HL-60 (cell line): ENCODE data around the gene LRRTM4.

Source experiments
- POLR2AphosphoS5 ChIP-seq: IDR thresholded peaks from 2 replicates; pipeline ENCODE4 v1.6.1; 2012; ENCODE audit warnings: low read depth
- REST ChIP-seq: IDR thresholded peaks from 2 replicates; pipeline ENCODE4 v1.6.1; 2012; ENCODE audit warnings: low read depth; ENCODE audit not compliant: insufficient replicate concordance
- TF ChIP-seq, protein P1 (sequence below): IDR thresholded peaks from one replicate; pipeline ENCODE4 v1.5.1; 2011; ENCODE audit warnings: low read length, control low read depth, inconsistent platforms; ENCODE audit not compliant: insufficient read depth

DNA sequence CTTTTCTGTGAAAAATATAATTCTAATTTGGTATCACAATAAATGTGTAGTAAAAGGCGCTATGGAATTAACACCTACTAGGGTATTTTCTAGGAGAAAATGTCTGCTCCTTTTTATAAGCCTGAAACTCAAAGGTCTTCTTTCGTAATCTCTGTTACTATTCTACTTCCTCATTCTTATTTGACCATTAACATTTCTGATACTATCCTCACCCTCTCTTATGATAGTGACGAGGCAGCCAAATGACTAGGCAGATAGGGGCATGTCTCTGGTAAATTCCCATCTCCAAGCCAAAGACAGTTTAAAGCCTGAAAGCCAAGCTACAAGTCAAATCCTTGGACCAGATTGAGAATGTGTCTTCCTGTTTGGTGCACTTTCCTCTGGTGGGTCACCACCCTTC, 251.7 kb downstream of the LRRTM4 start:
- TF ChIP-seq, protein P1, sequence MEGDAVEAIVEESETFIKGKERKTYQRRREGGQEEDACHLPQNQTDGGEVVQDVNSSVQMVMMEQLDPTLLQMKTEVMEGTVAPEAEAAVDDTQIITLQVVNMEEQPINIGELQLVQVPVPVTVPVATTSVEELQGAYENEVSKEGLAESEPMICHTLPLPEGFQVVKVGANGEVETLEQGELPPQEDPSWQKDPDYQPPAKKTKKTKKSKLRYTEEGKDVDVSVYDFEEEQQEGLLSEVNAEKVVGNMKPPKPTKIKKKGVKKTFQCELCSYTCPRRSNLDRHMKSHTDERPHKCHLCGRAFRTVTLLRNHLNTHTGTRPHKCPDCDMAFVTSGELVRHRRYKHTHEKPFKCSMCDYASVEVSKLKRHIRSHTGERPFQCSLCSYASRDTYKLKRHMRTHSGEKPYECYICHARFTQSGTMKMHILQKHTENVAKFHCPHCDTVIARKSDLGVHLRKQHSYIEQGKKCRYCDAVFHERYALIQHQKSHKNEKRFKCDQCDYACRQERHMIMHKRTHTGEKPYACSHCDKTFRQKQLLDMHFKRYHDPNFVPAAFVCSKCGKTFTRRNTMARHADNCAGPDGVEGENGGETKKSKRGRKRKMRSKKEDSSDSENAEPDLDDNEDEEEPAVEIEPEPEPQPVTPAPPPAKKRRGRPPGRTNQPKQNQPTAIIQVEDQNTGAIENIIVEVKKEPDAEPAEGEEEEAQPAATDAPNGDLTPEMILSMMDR: no peak
- TF ChIP-seq POLR2AphosphoS5 (no peak), REST (no peak)
